K562 (cell line): ENCODE data around the gene PCED1B. TPM values are rescaled to one million over a fixed set of nuclear protein-coding genes. Genes with fewer than 3 reads are reported as not detected.

Source experiments
- BCOR ChIP-seq: fragments of 450-650 bp; IDR thresholded peaks from 2 replicates; pipeline ENCODE4 v1.6.1; 2016
- CEBPB ChIP-seq: fragments of 450-650 bp; IDR thresholded peaks from 2 replicates; pipeline ENCODE4 v1.6.1; 2016; ENCODE audit warnings: missing genetic modification characterization, missing compliant biosample characterization
- FUS ChIP-seq: fragments of 200-400 bp; formaldehyde crosslinking; optimal IDR thresholded peaks from 2 replicates; pipeline ENCODE3; 2017; ENCODE audit warnings: low read depth, low read length
- HDAC6 ChIP-seq: IDR thresholded peaks from 2 replicates; pipeline ENCODE4 v1.6.1; 2012; ENCODE audit warnings: low read depth, mild to moderate bottlenecking, control low read depth, inconsistent platforms, low read length, moderate library complexity
- ILF3 ChIP-seq: fragments of 450-650 bp; IDR thresholded peaks from 2 replicates; pipeline ENCODE4 v1.6.1; 2018; ENCODE audit warnings: antibody characterized with exemption, mild to moderate bottlenecking, moderate library complexity, borderline replicate concordance
- MAZ ChIP-seq, 2 experiments: fragments of 450-650 bp in 1 of 2; sonication (generic) in 1 of 2; formaldehyde crosslinking; IDR thresholded peaks in 1 of 2; conservative IDR thresholded peaks in 1 of 2; 2 replicates each; pipeline versions ENCODE4 v1.4.0 to v1.5.0; 2020; ENCODE audit warnings: mild to moderate bottlenecking in 1 of 2, missing genetic modification reagents in 1 of 2
- MECOM ChIP-seq: fragments of 250-450 bp; sonication (Bioruptor Pico); IDR thresholded peaks from 2 replicates; pipeline ENCODE4 v1.8.0; 2022; ENCODE audit warnings: inconsistent platforms
- MXI1 ChIP-seq: IDR thresholded peaks from 2 replicates; pipeline ENCODE4 v1.6.1; 2011; ENCODE audit warnings: low read depth, mild to moderate bottlenecking, improper control_type of control experiment, low read length
- PML ChIP-seq: IDR thresholded peaks from 2 replicates; pipeline ENCODE4 v1.6.1; 2012; ENCODE audit warnings: low read length, inconsistent platforms
- SETDB1 ChIP-seq: IDR thresholded peaks from one replicate; pipeline ENCODE4 v1.6.1; 2012; ENCODE audit warnings: low read length, control low read depth, inconsistent platforms
- SMARCB1 ChIP-seq: IDR thresholded peaks from 2 replicates; pipeline ENCODE4 v1.6.1; 2011; ENCODE audit warnings: improper control_type of control experiment, low read depth; ENCODE audit not compliant: insufficient read length
- STAT5B ChIP-seq: fragments of 250-450 bp; sonication (Bioruptor Pico); IDR thresholded peaks from 2 replicates; pipeline ENCODE4 v1.8.0; 2021; ENCODE audit warnings: mild to moderate bottlenecking, inconsistent platforms
- TAF7 ChIP-seq: fragments of 450-650 bp; IDR thresholded peaks from 2 replicates; pipeline ENCODE4 v1.6.1; 2016; ENCODE audit warnings: missing genetic modification characterization, missing compliant biosample characterization
- ZFP1 ChIP-seq: fragments of 450-650 bp; formaldehyde crosslinking; IDR thresholded peaks from 2 replicates; pipeline ENCODE4 v1.4.0; 2020; ENCODE audit warnings: mild to moderate bottlenecking, mixed read lengths
- ZFP30 ChIP-seq: fragments of 250-450 bp; sonication (Bioruptor Pico); IDR thresholded peaks from 2 replicates; pipeline ENCODE4 v1.8.0; 2022; ENCODE audit warnings: moderate library complexity, mild to moderate bottlenecking, inconsistent platforms, borderline replicate concordance
- ZNF140 ChIP-seq: fragments of 250-450 bp; sonication (Bioruptor Pico); IDR thresholded peaks from 2 replicates; pipeline ENCODE4 v1.8.0; 2021; ENCODE audit warnings: moderate library complexity, mild to moderate bottlenecking, inconsistent platforms
- ZNF740 ChIP-seq, 3 experiments: fragments of 200-800 bp in 1 of 3; sonication (Bioruptor generic) in 1 of 3; sonication (generic) in 1 of 3; formaldehyde crosslinking in 1 of 3; IDR thresholded peaks; 2 replicates each; pipeline versions ENCODE4 v1.6.1 to v1.8.0; 2016 to 2022; ENCODE audit warnings: mild to moderate bottlenecking in 2 of 3, missing compliant biosample characterization in 2 of 3, missing genetic modification characterization in 2 of 3, missing genetic modification reagents in 1 of 3
- polyA plus RNA-seq, 8 experiments: library from polyadenylated mRNA; depleted of rRNA in 4 of 8; stranded (reverse) in 5 of 8; unstranded in 3 of 8; fragments of >200 nt; fragmentation: Nextera tagmentation in 2 of 8; fragmentation: Illumina TruSeq in 1 of 8; extraction: Ambion mirVana in 2 of 8; extraction: Trizol in 1 of 8; gene quantifications; 2 replicates each; pipeline versions ENCODE4 v1.2.1 to v1.2.3, GENCODE V29; 2011 to 2014; ENCODE audit warnings: inconsistent platforms in 1 of 8, missing spikeins in 1 of 8
- total RNA-seq, 7 experiments: library from RNA; depleted of rRNA in 6 of 7; stranded (reverse); fragments of >200 nt in 6 of 7; fragmentation: Illumina TruSeq in 2 of 7; extraction: Trizol in 2 of 7; gene quantifications; 2 replicates each; pipeline versions ENCODE4 v1.2.1 to v1.2.3, GENCODE V29; 2011 to 2021; ENCODE audit warnings: low replicate concordance in 1 of 7
- TF ChIP-seq, protein P1 (sequence below): fragments of 450-650 bp; conservative IDR thresholded peaks from 2 replicates; pipeline ENCODE4 v1.6.1; 2016; ENCODE audit warnings: missing genetic modification characterization, low read depth, mild to moderate bottlenecking, missing compliant biosample characterization, moderate library complexity
- TF ChIP-seq, protein P2 (sequence below): fragments of 250-450 bp; sonication (Bioruptor Pico); IDR thresholded peaks from 2 replicates; pipeline ENCODE4 v1.5.0; 2022; ENCODE audit warnings: mild to moderate bottlenecking
- TF ChIP-seq, protein P3 (sequence below), 2 experiments: IDR thresholded peaks in 1 of 2; conservative IDR thresholded peaks in 1 of 2; 2 replicates each; pipeline ENCODE4 v1.6.1; 2016; ENCODE audit warnings: low read depth in 2 of 2, mild to moderate bottlenecking in 1 of 2, missing compliant biosample characterization in 1 of 2, missing genetic modification characterization in 1 of 2, moderate library complexity in 1 of 2

Gene PCED1B
- total and polyA plus RNA-seq, 9 of the 15 experiments (the other 6 are each of a cell fraction or from before 2014, with no cell fraction given): 1.2 to 9.3 (median 2.5) TPM

- TF ChIP-seq ZFP1 (CRISPR knock-in tag) (no peak), BCOR (no peak), ZFP30 (no peak), PML (no peak), ZNF740 (CRISPR knock-in tag; IDR thresholded peaks at IDR 0.05) (no peak), ZNF740 (tag; IDR thresholded peaks at IDR 0.05) (0 out of 4 replicates have a peak, but pooled peaks of 1 of the 2 experiments have one; percentile 17), TAF7 (no peak), STAT5B (CRISPR knock-in tag) (no peak), FUS (no peak), MXI1 (no peak), ZNF140 (no peak), MAZ (CRISPR knock-in tag; conservative IDR thresholded peaks at IDR 0.05 in 1 of 2, IDR thresholded peaks at IDR 0.05 in 1 of 2) (no peak), SETDB1 (no peak), CEBPB (tag) (peak; percentile 58), ILF3 (no peak), HDAC6 (no peak), SMARCB1 (no peak), MECOM (CRISPR knock-in tag) (no peak)
- TF ChIP-seq, protein P1, sequence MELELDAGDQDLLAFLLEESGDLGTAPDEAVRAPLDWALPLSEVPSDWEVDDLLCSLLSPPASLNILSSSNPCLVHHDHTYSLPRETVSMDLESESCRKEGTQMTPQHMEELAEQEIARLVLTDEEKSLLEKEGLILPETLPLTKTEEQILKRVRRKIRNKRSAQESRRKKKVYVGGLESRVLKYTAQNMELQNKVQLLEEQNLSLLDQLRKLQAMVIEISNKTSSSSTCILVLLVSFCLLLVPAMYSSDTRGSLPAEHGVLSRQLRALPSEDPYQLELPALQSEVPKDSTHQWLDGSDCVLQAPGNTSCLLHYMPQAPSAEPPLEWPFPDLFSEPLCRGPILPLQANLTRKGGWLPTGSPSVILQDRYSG (tag): 0 out of 2 replicates have a peak, but pooled peaks have one; percentile 15
- TF ChIP-seq, protein P2, sequence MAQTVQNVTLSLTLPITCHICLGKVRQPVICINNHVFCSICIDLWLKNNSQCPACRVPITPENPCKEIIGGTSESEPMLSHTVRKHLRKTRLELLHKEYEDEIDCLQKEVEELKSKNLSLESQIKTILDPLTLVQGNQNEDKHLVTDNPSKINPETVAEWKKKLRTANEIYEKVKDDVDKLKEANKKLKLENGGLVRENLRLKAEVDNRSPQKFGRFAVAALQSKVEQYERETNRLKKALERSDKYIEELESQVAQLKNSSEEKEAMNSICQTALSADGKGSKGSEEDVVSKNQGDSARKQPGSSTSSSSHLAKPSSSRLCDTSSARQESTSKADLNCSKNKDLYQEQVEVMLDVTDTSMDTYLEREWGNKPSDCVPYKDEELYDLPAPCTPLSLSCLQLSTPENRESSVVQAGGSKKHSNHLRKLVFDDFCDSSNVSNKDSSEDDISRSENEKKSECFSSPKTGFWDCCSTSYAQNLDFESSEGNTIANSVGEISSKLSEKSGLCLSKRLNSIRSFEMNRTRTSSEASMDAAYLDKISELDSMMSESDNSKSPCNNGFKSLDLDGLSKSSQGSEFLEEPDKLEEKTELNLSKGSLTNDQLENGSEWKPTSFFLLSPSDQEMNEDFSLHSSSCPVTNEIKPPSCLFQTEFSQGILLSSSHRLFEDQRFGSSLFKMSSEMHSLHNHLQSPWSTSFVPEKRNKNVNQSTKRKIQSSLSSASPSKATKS (CRISPR knock-in tag): no peak
- TF ChIP-seq, protein P3, sequence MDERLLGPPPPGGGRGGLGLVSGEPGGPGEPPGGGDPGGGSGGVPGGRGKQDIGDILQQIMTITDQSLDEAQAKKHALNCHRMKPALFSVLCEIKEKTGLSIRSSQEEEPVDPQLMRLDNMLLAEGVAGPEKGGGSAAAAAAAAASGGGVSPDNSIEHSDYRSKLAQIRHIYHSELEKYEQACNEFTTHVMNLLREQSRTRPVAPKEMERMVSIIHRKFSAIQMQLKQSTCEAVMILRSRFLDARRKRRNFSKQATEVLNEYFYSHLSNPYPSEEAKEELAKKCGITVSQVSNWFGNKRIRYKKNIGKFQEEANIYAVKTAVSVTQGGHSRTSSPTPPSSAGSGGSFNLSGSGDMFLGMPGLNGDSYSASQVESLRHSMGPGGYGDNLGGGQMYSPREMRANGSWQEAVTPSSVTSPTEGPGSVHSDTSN (CRISPR knock-in tag; IDR thresholded peaks at IDR 0.05; ENCODE audit: low read depth): no peak
- TF ChIP-seq, protein P3 (tag; conservative IDR thresholded peaks at IDR 0.05; ENCODE audit: low read depth): no peak
Measured at GRCh38 chr12:47222520-47223030, 143.2 kb downstream of the PCED1B start (continued).
